Hematopoietic multipotent progenitor cell treated with erythropoietin and hydrocortisone succinate and interleukin-3 and kit ligand, for 8 days (in vitro differentiated cells): Measurements from ENCODE around the gene TMEM109.

Experiments used
- DNase-seq: peaks from one replicate; pipeline ENCODE4 v3.0.0-alpha.2; 2015

TMEM109 gene

DNA sequence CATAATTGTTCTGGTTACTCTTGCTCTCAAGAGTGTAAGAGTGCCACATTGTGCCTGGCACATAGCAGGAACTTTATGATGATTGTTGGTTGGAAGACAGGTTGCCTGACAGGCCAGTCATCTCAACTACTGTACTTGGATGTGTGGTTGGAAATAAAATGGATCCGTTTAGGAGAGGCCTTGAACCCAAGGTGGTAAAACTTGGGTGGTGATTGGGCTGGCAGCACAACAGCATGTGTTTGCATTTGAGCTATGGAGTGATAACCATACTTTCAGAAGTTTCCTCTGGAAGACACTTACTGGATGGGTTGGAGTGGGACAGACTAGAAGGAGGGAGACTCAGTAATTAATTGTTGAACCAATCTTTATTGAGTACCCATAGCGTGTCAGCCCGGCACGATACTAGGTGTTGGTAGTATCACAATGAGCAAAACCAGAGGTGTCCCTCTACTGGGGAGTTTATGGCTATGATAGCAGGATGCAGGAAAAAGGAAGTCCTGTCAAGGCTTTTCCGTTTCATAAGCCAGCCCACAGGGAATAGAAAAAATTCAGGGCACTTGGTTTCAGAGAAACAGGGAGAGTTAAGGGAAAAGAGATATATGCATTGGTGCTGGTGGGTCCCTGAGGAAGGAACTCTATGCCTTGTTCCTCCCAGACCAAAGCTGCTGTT lies 3.1 kb upstream of the TMEM109 start:
- no peak for DNase-seq

DNA sequence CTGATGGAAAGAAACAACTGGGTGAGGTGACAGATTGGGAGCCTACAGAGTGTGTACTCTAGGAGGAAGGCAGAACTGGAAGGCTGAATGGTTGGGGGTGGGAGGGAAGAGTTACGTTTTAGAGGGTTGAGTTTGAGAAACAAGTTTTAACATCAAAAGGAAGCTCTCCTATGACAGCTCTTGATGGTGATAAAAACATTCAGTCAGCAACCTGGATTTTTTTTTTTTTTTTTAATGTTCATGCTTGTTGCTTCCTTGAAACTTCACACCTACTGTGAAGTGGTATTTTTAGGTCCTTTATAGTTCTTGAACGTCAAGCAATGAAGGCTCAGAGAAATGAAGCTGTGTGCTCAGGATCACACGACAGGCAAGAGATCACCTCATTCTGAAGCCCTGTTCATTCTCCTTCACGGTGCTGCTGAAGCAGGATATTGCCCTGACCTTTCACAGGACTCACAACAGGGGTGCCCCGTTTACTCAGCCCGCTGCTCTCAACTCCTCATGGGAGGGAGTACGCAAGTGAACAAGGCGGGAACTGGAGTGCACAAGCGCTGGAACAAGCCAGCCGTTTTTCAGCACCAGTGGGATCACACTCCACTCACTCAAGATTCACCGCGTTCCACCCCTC lies 1.6 kb upstream of the TMEM109 start:
- no peak for DNase-seq

DNA sequence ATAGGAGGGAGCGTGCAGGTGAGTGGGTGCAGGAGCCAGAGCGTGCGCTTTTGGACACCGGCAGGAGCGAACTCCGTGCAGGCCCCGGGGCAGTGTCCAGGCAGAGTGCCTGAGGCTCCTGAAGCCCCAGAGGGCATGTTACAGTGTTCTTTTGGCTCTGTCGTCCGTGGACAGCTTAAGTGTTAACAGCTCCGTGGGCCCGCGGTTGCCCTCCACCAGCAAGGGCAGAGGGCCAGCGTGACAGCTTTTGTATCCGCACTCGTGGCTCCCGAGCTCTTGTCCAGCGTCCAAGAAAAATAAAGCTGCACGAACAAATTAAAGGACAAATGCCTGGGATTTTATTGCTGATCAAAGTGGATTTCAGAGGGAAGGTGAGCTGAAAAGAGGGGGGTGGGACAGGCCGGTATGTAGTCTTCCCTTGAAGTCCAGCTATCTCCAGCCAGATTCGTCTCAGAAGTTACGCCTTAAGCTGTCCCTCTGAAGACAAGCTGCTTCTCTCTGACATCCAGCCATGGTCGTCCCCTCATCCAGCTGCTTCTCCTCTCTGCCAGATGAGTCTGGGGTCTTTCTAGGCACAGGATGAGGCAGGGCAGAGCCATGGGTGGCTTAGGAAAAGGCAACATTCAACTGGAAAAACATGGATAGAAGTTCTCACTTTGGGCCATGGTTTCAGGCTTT lies 968 bp upstream of the TMEM109 start:
- DNase-seq = no peak

DNA sequence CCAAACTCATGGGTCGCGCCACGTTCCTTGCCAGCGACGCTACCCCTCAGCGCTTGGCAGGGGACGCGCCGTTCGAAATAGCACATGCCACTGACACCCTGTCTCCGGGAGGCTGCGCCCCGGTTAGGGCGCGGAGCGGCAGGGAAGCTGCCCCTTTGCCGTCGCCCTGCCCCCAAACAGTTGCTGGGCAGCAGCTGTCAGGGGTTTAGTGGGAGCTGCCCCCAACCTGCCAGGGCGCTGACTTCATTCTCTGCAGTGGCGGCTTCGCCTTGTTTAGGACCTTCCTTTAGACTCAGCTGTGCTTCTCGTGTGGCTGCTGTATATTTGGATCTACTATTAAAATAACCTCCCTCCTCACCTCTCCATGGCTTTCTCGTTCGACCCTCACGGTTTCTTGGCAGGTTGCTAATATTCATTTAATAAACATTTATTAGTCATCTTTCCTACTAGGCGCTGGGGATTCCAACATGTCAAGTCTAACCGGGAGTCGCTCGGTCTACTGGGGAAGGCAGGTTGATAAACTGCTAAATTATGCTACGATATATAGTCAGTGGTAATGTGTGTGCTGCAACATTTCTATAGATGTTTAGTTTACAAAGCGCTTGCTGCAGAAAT lies 782 bp downstream of the TMEM109 start:
- peak; percentile 51 for DNase-seq

DNA sequence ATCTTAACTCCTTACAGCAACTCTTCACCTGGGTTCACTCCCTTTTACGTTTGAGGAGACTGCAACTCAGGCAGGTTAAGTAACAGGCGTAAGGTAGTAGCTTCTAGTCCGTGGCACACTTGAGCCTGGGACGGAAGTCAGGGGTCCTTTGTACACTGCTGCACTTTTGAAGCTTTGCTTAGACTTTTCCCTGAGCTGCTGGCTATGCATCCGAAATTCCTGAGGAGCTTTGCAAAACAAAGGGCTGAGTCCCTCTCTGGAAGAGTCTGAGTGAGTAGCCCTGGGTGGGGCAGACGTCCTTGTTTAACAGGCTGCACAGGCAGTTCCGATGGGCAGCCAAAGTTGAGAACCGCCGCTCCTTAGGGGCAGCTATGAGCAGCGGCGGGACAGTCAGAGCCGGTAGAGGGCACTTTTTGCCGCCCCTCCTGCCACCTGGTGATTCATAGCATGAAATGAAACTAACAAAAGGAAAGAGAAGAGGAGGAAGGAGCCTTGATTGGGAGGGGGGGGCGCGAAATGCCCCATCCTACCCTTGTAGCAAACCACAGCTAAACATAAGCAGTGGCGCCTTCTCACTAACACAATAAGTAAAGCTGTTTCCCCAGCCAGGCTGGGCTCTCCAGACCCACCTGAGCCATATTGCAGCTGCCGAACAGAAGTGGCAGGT lies 1.4 kb downstream of the TMEM109 start:
- DNase-seq = peak; percentile 66

DNA sequence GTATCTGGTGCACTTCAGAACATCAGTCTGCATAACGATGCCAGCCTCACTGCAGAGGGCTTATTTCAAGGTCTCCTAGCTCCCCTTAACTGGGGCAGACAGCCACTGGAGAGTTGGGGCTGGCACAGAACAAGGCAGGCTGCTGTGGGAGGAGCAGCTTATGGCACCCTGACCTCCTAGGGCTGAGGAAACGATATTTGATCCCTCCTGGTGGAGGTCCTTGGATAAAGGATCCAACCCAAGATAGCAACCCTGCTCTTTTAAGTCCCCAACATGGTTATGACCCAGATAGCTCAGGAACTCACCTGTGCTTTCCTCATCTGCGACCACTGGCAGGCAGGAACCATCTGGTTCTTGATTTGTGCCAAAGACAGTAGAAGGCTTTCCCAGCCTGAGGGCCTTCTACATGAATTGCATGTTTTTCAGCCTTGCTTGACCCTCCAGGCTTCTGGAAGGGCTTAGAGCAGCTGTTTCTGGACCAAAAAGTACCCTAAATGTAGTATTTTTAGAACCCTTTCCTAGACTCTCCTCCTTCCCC lies 2.8 kb downstream of the TMEM109 start:
- no peak for DNase-seq

DNA sequence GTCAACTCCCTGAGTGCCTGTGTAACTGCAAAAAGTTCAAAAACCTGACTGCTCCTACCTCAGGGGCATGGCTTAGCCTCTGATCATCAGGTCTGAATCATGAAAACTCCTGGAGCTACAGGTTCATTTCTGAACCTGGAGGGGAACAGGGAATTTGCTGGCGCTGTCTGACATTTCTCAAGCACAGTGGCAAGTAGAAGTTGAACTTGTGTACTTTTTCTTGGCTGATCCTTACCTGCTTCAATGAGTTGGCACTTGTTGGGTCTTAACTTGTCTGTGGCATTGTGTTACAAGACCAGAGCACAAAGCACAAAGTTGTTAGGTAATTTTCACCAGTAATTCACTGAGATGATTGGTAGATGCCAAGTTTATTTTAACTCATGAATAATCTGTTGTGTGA lies 3.3 kb downstream of the TMEM109 start:
- no peak for DNase-seq

DNA sequence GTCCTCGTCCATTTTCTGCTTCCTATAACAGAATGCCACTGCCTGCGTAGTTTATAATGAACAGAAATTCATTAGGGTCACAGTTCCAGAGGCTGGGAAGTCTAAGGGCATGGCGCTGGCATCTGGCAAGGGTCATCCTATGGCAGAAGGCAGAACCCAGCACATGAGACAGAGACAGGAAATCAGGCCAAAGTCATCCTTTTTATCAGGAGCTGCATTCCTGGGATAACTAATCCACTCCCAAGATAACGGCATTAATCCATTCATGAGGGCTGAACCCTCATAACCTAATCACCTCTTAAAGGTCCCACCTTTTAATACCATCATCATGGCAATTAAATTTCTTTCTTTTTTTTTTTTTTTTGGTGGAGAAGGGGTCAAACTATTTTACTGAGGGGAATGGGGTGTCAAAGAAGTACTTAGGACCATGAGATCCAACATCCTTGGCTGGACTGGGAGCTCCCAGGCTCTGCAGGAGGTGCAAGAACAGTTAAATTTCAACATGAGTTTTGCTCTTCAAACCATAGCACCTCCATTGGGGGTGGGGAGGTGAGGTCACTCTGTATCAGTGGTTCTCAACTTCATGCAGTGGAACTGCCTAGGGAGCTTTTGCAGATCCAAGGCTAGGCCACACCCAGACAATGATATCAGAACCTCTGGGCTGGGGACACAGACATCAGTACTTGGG lies 4.4 kb downstream of the TMEM109 start:
- peak; percentile 66 for DNase-seq

DNA sequence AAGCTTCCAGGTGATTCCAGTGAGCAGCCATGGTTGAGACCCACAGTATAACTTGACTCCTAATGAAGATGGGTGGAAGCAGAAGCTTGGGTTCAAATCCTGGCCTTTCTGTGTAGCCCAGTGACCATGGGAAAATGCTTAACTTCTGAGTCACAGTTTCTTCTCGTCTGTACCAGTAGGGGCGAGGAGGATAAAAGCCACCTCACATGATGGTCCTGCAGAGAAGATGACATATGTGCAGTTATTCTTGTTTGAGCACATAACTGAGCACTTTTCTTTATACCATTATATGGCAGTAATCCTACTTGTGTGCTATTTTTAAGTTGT lies 4.9 kb downstream of the TMEM109 start:
- no peak for DNase-seq

DNA sequence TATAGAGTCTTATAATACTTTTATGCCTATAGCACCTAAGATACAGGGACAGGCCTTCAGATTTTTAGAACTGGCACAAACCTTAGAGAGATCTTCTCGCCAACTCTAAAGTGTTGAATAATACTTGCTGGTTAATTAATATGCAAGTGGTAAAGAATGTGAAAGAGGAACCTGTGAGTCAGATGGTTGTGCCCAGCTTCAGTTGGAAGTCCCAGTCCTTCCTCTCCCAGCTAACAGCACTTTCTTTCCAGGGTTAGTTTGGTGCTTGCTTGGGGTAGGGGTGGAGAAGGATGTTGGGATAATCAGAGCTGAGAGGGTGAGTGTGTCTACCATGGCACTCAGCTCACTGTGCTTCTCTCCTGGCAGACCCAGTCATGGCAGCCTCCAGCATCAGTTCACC lies 5.4 kb downstream of the TMEM109 start:
- no peak for DNase-seq

DNA sequence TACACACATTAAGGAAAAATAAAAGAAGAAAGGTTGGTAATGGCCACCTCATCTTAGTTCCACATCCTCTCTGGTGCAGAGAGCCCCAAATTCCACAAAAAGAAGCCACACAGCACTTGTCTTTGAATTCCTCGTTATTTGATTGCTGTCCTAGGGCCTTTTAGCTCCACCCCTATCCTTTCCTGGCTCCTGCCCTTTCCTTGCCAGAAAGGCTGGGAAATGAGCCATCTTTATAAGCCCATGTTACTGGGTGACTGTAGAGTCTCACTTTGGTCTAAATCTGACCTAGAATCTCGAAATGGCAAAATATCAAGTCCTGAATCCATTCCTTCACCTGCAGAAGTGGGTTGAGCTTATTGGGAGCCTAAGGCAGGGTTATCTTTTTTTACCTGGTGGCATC lies 6.0 kb downstream of the TMEM109 start:
- no peak for DNase-seq

DNA sequence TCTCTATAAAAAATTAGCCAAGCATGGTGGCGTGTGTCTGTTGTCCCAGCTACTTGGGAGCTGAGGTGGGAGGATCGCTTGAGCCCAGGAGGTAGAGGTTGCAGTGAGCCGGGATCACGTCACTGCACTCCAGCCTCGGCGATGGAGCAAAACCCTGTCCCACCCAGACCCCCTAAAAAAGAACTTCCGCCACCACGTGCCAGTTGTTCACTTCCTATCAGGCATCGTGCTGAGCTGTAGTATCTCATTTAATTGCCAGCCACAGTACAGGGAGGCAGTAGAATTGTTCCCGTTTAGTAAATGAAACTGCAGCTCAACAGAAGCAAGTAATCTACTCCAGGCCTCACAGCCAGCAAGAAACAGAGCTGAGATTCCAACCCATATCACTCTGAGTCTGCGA lies 7.3 kb downstream of the TMEM109 start:
- no peak for DNase-seq

DNA sequence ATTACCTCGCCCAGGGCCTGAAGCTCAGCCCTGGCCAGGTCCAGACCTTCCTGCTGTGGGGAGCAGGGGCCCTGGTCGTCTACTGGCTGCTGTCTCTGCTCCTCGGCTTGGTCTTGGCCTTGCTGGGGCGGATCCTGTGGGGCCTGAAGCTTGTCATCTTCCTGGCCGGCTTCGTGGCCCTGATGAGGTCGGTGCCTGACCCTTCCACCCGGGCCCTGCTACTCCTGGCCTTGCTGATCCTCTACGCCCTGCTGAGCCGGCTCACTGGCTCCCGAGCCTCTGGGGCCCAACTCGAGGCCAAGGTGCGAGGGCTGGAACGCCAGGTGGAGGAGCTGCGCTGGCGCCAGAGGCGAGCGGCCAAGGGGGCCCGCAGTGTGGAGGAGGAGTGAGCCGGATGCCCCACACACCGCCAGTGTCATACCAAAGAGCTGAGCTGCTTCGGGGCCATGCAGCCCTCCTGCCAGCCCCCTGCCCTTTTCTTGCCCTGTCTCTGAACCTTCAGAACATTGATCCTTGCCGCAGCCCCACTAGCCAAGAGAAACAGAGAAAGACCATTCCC lies 7.9 kb downstream of the TMEM109 start:
- no peak for DNase-seq

DNA sequence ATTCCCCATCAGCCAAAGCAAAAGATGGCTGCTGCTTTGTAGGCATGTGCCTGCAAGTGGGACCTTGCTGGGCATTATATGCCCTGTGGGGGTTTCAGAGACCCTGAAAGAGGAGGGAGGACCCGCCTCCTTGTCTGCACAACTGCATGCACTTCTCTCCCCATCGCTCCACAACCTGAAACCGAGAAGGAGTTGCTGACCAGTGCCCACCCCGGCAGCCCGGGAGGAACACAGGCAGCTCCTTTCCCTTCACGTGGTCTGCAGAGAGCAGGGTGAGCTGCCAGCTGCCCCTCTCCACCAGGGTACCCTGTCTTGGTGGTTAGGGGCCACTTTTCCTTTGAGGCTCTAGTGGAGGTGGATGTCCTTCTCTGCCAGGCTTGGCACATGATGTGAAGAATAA lies 8.9 kb downstream of the TMEM109 start:
- no peak for DNase-seq

DNA sequence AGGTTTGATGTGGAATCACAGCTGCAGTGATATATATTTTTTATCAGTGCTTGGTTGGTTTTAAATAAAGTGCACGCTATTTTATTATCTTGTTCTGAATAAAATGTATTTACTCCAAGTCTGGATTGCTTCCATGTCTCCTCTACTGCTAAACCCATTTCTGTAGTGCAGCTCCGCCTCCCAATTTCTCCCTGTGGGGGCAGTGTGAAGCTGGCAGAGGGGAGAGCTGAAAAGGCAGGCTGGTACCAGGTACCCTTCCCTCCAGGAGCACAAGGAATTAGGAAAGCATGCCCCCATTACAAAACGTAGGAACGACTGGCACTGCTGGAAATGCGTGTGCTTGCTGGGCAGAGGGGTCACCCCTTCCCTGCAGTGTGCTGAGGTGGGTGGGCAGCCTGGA lies 9.4 kb downstream of the TMEM109 start:
- no peak for DNase-seq

DNA sequence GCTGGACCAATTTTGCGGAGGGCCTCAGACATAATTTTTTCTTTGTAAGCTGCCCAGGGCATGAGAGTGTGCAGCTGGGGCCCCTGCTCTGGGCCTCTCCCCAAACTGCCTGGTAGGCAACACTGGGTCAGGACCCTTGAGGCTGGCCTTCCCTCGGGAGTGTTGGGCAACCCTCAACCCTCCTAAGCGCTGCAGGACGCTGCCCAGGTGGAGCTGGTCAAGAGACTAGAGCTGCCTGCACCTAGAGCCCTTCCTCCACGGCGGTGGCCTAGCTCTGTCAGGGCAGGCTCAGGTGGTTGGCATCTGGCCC lies 9.8 kb downstream of the TMEM109 start:
- no peak for DNase-seq

DNA sequence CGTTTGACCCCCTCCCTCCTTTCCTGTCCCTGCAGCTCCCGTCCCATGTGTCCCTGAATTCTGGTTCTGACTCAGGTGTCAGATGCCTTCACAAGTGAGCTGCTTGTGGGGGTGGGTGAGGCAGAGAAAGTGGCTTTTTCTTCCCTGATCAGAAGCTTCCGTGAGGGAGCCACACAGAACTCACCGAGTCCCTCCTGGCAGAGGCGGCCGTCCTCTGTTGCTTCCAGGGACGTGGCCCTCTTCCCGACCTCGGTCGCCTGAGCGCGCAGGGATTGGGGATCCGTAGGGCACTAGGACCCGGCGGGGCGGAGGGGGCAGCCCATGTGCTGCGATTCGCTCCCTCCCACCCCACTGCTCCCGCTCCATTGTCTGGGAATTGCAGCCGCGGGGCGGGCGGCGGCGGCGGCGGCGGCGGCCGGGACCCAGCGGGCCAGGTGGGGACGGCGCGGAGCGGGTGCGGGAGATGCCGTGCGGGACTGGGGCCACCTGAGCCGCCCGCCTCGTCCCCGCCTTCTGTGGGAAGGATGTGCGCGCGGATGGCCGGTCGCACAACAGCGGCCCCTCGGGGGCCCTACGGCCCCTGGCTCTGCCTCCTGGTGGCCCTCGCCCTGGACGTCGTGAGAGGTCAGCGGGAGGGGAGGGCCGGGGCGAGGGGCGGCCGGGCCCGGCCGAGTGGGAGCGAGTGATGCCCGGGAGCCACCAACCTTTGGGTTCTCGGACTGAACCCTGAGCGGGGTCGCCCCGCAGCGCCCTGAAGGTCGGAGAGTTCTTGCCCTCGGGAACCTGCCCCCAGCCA lies 10.3 kb downstream of the TMEM109 start, which contains the start of gene TMEM132A:
TSS of gene TMEM132A (plus strand) at position 351 of the 796 bp plus-strand sequence. CDS start at position 525, 174 bp downstream.
- no peak for DNase-seq

DNA sequence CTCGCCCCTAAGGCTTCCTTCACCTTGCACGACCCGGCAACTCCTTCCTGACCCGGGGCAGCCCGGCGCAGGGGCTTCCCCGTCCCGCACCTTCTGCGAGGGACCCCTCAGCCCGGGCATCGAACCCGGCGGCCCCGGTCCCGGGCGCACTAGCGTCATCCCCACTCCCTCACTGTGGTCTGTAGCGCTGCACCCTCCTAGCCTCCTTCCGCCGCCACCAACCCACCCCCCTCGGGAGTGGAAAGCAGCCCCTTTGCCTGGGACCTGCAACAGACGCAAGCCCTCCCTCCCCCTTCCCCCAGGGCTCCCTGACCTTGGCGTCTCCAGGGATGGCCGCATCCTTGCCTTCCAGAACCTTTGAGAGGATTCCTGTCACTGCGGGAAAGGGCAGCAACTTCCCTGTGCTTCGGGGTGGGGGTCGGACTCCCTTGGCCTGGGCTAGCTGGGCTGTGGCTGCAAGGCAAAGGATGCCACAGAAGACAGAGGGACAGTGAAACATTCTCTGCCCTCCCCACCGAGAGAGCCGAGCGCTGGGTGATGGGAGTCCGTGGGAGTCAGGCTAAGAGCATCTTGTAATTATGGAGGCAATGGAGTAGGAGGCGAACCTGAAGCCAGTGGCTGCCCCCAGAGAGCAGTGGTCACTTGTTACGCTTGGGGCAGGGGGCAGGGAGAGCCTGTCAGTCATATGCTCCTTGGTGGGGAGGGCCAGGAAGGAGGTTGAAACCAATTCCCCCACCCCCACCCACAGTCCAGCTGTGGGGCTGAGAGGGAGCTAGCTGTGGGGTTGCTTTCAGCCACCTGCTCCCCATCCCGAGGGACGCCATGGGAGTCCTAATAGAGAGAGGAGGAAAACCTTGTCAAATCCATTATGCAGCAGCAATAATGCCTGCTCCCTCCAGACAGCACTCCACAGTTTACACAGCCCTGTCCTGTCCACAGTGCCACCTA lies 11.2 kb downstream of the TMEM109 start:
- no peak for DNase-seq

DNA sequence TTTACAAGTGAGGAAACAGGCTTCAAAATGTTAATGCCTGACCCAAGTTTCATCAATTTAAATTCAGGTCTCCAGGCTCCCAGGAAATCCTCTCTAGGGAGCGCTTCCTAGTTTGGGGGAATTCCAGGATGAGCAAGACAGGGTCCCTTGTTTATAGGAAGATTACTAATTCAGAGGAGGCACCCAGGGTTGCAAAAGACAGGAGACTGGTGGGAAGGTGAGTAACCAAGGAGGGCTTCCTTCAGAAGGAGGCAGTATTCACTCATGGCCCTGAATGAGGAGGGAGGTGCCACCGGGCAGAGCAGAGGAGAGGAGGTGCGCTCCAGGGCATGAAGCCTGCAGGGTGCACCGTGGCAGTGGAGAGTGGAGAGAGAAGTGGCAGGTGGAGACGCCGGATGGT lies 11.9 kb downstream of the TMEM109 start:
- no peak for DNase-seq

DNA sequence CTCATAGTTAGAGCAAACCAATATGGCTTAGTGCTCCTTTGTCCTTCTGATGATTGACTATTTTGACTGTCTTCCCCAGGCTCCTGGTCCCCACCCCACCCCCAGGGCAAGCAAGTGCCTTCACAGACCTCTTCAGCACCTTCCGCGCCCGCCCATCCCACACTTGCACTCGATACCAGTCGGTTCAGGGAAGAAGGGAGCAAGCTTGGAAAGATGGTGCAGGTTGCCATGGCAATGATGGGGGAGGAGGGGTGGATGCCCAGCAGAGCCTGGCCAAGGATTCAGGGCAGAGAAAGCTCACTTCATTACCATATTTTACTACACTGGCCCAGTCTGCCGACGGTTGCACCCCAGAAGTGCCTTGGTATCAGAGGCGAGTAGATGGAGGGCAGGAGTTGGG lies 12.5 kb downstream of the TMEM109 start:
- DNase-seq = no peak
